ENCODE data around the gene OGFOD1.

Gene OGFOD1

DNA sequence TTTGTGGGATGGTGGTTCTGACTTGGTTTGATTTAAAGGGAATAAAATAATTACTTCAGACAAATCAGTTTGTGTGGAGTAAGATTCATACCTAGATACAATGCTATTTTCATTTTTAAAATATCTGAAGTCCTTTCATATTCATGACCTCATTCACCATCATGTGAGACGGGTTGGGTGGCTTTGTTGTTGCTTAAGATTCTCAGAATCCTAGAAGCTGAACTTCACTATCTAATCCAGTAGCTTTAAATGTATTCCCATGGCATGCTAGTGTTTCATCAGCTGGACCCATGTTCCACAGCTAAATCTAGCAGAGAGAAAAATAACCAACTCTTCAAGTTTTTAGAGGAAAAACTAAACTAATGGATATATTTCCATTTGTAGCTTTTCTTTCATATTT is 23.3 kb upstream of the OGFOD1 start:
- no peak for DNase-seq

DNA sequence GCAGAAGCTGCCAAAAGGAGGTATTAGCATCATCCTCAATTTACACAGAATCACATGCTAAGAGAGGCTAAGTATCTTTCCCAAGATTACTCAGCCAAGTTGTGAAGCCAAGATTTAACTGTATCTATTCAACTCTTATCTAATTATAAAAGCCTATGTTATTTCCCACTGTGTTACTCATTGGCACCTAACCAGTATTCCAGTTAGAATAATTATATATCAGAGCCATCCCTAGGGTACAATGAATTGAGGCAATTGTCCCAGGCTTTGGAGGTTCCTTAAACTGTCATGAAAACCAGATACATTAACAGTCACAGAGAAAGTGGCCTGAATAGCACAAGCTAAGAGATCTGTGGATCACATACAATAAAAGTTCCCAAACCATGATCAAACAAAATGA is 15.1 kb upstream of the OGFOD1 start:
- no peak for DNase-seq

DNA sequence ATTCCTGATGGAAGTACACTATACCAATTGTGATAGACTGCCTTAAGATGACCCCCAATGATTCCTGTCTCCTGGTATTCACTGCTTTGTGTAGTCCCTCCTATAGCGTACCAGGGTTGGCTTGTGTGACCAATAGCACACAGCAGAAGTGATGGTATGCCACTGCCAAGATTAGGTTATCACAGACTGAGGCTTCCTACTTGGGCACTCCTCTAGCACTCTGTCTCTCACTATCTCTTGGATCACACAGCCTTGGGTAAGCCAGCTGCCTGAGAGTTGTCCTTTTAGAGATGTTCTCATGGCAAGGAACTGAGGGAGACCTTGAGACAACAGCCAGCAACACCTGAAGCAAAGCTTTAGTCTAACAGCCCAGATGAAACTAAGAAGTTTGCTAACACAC is 13.3 kb upstream of the OGFOD1 start:
- no peak for DNase-seq

DNA sequence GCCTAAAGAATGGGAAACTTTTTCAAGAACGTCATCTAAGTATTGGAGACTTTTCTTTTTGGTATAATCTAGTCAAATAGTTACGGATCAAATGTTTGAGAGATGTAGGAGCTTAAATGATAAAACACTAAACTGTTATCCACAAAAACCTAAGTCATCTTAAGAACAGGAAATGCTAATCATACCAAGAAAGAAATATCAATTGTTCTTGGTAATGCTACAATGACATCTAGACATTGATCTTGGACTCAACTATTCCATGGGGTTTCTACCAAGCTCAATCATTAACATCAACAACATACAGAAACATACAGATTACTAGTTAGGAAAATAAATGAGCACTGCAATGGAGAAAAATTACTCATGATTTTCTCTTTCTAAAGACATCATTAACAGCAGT is 4.1 kb upstream of the OGFOD1 start:
- DNase-seq = no peak

DNA sequence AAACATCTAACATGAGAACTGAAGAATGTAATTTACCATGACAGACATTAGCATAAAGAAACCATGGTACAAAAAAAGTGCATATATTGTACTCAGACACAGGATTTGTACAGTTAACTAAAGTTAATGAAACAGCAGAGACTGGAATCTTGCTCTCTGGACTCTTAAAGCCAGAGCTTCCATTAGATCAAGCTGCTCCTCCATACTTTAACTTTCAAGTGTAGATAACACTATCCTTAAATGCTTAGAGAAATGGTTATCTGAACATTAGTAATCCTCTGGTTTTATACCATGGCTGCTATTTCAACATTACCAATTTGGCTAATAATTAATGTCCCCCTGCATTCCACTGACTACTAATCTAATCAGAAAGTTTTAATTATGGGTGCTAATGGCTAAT is 3.3 kb upstream of the OGFOD1 start:
- no peak for DNase-seq

DNA sequence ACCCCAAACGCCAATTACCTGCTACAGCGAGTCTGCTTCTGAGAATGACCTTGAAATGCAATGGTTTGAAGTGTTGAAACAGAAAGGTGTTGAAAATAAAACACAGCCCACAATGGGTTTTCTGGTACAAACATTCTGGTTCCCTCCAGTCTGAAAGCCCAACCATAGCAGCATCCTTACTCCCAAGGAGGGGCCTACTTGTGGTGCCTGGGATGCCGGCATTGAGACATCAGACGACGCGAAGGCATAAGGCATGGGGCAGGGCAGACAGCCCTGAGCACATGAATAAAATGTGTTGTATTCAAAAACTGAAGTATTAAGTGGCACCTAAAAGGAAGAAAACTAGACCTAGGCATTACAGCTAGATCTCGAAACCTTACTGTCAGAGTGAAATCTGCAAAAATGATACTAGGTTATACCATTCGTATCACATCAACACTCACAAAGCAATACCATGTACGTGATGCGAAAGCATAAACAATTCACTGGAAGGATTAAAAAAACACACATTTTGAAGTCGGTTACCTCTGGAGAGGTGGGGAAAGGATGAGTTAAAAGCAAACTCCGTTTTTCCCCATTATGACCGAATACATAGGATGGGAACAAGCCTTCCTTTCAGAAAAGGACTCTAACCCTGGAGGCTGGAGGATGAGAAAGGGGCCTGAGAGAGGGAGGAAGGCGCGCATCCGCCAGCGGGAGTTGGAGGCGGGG is 924 bp upstream of the OGFOD1 start:
- no peak for DNase-seq

DNA sequence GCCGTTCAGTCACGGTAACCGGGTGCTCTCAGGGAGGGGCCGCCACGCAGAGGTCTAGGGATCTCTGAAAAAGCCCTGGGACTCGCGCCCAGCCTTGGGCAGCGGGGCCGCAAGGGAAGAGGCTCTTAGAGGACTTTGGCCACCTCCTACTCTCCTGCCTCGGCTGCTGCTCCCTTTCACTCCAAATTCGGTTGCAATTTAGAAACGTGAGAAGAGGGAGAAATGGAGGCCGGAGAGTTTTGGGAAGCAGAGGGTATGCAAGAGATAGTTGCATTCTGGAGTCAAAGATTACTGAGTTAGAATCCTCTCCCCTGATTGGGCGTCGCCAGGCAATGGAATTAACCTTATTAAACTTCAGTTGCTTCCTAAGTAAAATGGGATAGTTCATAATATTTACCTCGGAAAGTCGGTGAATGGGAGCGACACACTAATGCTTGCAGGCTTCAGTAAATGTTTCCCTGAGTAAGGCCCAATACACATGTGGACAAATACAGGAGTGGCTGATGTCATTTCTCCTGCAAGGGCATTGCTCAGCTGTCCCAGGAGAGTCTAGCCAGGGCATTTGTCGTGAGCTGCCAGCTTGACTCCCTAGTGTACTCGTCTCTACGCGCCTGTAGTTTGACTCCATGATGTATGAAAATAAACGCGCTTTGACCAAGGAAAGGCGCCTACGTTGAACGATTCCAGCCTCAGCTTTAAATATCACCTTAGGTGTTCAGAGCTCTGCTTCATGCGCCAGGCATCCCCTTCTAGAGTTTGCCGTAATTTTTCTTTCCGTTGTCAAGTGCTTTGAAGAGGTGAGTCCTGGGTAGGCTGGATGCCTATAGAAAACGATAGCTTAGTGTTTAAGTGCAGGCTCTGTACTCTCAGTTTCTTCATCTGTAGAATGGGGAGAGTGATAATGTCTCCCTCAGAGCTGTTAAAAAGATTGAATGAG is 667 bp downstream of the OGFOD1 start:
- DNase-seq = peak; percentile 21

DNA sequence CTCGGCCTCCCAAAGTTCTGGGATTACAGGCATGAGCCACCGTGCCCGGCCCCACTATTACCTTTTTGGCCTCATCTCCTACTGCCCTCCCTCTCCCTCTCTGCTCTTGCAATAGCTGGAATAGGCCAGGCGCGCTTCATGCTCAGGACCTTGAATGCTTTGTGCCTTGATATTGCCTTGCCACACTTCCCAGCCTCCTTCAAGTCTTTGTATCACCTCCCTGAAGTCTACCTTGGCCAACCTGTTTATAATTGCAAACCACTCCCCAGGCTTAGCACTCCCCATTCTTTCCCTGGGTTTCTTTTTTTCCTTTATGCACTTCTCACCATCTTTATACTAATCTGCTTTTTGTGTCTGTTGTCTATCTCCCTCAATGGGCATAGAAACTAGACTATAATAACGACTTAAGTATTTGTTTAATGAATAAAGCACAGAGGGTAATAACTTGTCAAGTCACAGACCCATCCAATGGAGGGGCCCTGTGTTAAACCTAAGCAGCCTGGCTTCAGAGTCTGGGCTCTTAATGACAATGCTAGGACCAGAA is 6.6 kb downstream of the OGFOD1 start:
- DNase-seq = no peak

DNA sequence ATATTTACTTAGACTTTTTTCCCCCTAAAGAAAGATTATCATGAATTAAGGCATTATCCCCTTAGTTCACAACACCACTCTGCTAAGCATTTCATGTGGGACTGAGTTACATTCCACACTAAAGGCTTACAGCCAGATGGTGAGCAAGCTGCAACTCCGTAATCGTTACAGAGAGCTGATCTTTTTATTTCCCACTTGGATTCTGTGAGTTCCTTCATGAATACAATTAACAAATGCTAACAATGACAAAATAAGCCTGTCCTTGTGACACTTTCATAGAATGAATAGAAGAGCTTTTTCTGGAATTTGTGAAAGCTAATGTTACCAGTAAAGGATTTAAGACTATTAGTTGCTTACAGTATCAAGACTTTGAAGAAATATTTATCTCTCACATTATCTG is 8.7 kb downstream of the OGFOD1 start:
- no peak for DNase-seq

DNA sequence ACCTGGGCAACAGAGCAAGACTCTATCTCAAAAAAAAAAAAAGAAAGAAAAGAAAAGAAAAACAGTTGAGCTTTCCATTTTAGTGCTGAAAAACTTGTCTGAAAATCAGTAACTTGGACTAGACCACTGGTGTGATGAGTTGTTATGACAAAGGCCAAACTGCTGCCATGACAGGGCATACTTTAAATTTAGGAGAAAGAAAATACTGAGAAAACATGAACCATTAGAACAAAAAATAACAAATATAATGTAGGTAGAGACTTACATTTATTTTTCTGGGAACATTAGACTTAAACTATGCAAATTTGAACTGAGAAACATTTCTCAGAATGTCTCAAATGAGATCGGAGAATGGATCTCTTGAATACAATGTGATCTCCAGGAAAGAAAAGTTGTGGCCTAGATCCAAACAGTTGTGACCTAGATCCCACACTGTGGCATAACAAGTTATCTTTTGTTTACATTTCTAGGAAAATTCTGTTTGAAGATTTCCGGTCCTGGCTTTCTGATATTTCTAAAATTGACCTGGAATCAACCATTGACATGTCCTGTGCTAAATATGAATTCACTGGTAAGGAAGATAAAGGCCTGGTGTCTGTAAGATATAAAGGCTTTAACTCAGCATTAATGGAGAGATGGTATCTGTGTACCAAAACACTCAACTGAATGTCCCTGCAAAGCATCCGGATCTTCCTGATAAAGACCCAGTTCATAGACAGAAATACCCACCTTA is 10.9 kb downstream of the OGFOD1 start:
- no peak for DNase-seq

DNA sequence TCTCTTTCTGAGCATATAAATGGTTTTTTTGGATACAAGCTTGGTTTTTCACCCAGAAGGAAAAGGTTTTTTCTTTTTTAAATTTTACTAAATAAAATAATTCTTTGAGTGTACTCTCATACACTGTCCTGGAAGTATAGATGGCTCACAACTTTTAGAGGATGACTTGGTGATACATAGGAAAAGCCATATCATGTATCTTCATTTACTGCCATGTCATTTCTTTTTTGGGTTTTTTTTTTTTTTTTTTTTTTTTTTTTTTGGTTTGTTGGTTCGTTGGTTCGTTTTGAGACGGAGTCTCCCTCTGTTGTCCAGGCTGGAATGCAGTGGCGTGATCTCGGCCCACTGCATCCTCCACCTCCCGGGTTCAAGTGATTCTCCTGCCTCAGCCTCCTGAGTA is 11.8 kb downstream of the OGFOD1 start:
- DNase-seq = no peak

DNA sequence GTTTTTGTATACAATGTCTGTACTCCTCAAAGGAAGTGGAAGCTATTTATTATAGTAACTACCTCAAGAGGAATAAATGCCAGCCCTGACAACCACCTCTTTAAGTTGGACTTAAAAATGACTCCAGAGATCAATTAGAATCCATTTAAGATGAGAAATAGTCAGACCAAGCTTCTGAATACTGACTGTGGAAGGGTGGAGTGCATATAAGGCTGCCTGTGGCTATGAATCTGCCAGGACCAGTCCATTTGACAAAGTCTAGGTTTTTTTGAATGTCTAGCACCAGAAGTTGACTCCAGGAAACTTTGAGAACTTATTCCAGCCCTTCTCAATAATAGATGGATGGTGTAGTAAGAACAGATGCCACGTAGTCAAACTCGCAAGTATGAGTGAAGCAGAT is 15.0 kb downstream of the OGFOD1 start:
- no peak for DNase-seq

DNA sequence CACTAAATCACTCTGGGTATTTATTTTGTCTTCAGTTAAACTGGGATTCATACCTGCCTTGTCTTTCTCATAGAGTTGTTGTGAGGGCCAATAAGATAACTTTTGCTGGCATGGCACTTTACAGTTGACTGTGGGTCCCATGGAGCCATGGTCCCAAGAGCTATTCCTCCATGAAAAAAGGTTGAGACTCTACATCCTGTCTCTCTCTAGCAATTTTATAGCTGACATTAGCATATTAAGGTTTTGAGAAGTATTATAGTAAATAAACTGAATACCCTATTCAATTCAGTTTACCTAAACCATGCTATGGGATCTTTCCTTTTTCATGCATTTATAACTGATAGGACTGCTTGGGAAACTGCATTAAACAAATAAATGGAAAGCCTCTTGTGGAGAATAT is 17.4 kb downstream of the OGFOD1 start:
- no peak for DNase-seq

DNA sequence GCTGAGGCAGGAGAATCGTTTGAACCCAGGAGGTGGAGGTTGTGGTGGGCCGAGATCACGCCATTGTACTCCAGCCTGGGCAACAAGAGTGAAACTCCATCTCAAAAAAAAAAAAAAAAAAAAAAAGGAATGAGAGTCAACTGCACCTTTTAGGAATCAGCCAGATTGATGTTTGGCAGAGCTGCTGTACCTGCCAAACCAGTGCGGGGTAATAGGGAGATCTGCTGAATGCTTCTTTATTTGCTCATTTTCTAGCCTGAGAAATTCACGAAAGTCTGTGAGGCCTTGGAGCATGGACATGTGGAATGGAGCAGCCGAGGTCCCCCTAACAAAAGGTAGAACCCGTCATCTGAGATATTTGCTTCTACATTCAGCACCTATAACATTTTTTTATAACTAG is 18.4 kb downstream of the OGFOD1 start:
- DNase-seq = no peak

DNA sequence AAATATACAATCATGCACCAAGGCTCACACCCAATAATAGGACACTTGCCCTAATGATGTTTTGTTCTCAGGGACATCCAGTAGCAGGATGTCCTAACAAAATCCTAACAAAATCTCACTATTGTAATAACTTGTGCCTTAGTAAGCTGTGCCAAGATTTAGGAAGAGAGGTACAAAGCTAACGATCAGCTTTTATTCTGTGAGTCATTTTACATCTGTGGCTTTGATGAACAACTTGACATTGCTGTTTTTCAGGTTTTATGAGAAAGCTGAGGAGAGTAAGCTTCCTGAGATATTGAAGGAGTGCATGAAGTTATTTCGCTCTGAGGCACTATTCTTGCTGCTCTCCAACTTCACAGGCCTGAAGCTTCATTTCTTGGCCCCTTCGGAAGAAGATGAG is 18.9 kb downstream of the OGFOD1 start:
- no peak for DNase-seq

DNA sequence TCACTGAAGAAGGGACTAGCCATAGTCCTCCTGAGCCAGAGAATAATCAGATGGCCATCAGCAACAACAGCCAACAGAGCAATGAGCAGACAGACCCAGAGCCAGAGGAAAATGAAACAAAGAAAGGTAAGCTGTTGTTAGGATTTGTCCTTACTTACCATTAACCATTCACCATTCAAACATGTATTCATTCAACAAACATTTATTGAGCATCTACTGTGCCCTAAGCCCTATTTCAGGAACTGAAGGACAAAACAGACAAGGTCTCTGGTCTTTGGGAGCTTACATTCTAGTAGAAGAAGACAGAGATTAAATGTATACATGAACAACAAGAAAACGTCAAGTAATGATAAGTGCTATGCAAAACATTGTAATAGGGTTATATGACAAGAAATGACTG is 19.3 kb downstream of the OGFOD1 start:
- no peak for DNase-seq

DNA sequence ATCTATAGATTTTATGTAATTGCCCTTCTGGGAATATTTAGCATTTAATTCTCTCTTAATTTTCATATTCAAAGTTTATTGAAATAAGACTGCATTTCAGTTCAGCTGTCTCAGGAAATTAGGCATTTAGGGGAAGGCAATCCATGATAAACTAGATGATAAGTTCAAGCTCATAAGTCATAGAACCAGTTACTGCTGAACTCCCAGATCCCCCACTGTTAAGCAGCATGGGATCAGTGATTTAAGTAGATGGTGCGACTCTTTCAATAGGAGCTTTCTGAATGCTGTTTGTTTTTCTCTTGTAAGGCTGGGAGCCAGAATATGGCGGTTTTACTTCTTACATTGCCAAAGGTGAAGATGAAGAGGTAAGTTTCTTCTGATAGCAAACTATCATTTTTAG is 23.8 kb downstream of the OGFOD1 start:
- no peak for DNase-seq

DNA sequence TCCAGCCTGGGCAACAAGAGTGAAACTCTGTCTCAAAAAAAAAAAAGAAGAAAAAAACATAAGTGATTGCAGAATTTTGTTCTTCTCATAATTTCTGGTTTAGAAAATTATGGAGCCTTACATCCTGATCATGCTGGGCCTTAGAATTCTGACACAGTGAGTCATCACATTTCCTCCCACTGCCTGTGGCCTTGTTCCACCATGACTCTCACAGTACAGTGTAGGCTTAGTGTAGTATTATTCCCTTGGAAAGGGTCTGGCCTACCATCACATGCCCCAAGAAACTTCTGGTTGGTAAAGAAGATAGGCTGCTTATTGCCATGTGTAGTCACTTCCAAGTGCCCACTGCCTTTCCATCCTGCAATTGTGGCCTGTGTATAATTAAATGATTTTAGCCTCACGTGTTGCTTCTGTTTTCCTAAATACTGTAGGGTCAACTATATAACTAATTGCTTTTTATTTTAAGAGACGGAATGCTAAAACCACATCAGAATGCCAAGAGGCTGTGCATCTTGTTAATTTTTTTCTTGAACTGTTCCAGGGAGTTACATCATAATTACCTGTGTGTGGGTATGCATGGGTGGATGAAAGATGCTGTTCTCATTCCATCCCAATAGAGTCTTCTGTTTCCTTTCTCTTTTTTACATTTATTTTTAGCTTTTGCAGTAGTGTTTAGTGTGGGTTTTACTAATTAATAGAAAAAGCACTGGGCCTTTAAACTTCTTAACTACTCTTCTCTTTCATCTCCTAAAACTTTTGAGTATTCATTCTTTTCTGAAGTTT is 25.9 kb downstream of the OGFOD1 start:
- no peak for DNase-seq

DNA sequence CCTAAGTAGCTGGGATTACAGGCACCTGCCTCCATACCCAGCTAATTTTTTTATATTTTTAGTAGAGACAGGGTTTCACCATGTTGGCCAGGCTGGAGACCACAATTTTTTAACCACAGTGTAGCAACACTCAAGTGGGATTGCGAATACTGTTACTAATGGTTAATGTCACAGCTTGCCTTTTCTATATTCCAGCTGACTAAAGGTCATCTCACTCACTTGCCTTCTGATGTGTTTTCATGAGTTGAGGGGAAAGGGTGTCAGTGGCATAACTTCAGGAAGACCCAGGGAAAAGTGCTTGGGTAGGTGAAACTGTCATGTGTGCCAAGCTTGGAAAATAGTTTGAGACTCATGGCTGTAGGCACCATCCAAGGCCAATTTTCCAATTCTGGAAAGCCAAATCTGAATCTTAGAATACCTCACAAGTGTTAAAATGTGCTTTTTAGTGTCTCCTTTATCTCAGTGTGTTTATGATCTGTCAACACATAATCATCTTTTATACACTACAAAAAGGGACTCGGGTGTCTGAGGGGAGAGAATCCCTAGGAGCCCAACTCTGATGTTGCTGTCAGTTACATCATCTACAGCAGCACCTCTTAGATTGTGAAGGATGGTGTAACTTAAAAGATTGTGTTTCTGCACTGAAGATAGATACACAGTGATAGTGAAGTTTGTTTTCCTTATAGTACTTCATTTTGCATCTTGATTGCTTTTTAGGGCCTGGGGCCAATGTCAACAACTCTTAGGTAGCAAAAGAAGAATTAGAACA is 27.1 kb downstream of the OGFOD1 start:
- no peak for DNase-seq

DNA sequence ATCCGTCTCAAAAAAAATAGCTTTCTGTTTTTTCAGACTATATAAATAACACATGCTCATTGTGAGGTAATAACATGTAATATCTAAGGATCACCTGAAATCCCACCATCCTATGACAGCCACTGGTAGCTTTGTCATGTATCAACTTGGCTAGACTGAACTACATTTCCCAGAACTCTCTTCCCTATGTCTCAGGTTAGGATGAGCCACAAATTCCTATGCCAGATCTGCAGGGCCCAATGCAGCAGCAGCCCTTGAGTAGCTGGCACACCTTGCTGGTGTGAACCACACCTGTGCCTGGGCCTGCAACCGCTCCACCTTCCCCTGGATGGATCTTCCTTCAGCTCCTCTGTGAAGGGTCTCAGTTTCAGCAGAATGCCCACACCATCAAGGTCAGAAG is 28.1 kb downstream of the OGFOD1 start:
- DNase-seq = no peak

DNA sequence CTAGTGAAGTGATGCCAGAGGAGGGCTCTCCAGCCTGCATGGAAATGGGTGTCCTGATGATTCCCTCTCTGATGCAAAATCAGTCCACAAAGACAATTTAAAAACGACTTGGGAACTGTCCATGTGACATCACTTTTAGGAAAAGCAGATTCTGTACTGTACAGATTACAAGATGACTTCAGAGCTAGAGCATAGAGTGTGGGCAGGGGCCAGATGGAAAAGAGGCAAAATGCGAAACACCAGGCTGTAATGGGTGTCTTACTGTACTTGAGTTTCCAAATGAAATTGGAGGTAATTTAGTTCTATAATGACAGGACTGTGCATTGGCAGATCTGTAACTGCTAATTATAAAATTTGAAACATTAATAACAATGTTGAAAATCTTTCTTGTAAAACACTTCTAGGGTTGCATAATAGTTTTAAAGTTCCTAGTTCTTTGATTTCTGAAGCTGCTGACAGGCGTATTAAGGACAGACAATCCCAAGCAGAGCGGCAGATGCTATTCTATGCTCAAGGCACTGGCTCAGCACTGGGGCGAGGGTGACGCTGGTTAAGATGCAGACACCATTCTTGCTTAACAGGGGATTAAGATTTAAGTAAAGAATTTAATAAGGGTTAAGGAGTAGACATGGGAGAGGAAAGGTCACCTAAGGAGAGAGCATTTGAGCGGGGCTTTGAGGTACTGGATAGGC is 29.6 kb downstream of the OGFOD1 start:
- DNase-seq = no peak
